SK-N-MC (cell line): ENCODE data around the gene MMS19.

Experiments used
- EZH2 ChIP-seq: fragments of 200-600 bp; sonication (generic); IDR thresholded peaks from one replicate; pipeline ENCODE4 v1.6.1; 2017; ENCODE audit warnings: antibody characterized with exemption
- POLR2AphosphoS5 ChIP-seq: IDR thresholded peaks from 2 replicates; pipeline ENCODE4 v1.6.1; 2012; ENCODE audit warnings: mild to moderate bottlenecking, low read depth, low read length, borderline replicate concordance

DNA sequence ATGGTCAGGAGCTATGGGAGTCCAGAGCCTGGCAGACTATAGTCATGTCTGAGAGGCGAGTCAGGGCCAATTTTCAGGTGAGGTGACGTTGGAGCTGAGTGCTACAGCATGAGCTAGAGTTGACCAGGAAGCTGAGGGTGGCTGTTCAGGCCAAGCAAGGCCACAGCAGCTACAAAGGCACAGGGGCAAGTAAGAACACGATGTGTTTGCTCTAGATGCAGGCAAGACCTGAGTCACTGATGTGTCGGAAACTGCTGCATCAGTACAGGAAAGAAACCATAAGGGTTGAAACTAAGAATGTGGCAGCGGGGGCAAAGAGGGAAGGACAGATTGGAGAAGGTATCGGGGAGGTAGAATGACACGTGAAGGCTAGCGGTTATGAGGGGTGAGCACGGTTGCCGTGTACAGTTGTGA, 85.3 kb downstream of the MMS19 start:
- TF ChIP-seq POLR2AphosphoS5 = no peak
- no peak for TF ChIP-seq EZH2
